ENCODE data around the gene IREB2.

GRCh38 chr15:78479650-78480049, 41.6 kb downstream of the IREB2 start:
- TF ChIP-seq SALL2 (CRISPR knock-in tag; IDR thresholded peaks at IDR 0.05) (no peak), PRPF4 (IDR thresholded peaks at IDR 0.05; ENCODE audit: low read depth, low read length, poor library complexity, severe bottlenecking) (no peak), CTCF (CRISPR knock-in tag; IDR thresholded peaks at IDR 0.05) (no peak), EP300 (IDR thresholded peaks at IDR 0.05; ENCODE audit: low read depth in 2 of 2, low read length in 2 of 2) (no peak), EP300 (CRISPR knock-in tag; IDR thresholded peaks at IDR 0.05; ENCODE audit: borderline replicate concordance) (no peak), POGZ (CRISPR knock-in tag; IDR thresholded peaks at IDR 0.05) (no peak), GMEB1 (CRISPR knock-in tag; IDR thresholded peaks at IDR 0.05; ENCODE audit: borderline replicate concordance) (no peak), CERS6 (CRISPR knock-in tag; IDR thresholded peaks at IDR 0.05) (no peak), ZNF138 (CRISPR knock-in tag; IDR thresholded peaks at IDR 0.05; ENCODE audit: low read depth) (no peak)

All from HepG2 (cell line).